Fibroblast of lung (primary cell): ENCODE data around the gene FOXK2. TPM values are rescaled to one million over a fixed set of nuclear protein-coding genes. Genes with fewer than 3 reads are reported as not detected.

Experiments used
- DNase-seq, 2 donors: peaks; one replicate each; pipeline versions ENCODE4 v3.0.0 to v3.0.0-alpha.2; 2010; ENCODE audit warnings: low read depth in 2 of 2
- H2AFZ ChIP-seq: 2 replicates; pipeline ENCODE4 v1.5.1; 2012; ENCODE audit warnings: low read length, control low read depth, inconsistent platforms
- H3K27ac ChIP-seq: 2 replicates; pipeline ENCODE4 v1.5.1; 2011; ENCODE audit warnings: low read length, control low read depth; ENCODE audit not compliant: insufficient read depth
- H3K27me3 ChIP-seq: 2 replicates; pipeline ENCODE4 v1.5.1; 2011; ENCODE audit warnings: mild to moderate bottlenecking, low read length; ENCODE audit not compliant: control insufficient read depth, insufficient read depth
- H3K36me3 ChIP-seq: 2 replicates; pipeline ENCODE4 v1.5.1; 2011; ENCODE audit warnings: low read length; ENCODE audit not compliant: control insufficient read depth, insufficient read depth
- H3K4me1 ChIP-seq: 2 replicates; pipeline ENCODE4 v1.5.1; 2011; ENCODE audit warnings: low read length; ENCODE audit not compliant: control insufficient read depth, insufficient read depth; ENCODE audit errors: extremely low read depth
- H3K4me2 ChIP-seq: 2 replicates; pipeline ENCODE4 v1.5.1; 2011; ENCODE audit warnings: low read length, control low read depth; ENCODE audit not compliant: insufficient read depth; ENCODE audit errors: extremely low read depth
- H3K4me3 ChIP-seq, 4 experiments: fragments of 200-600 bp in 1 of 4; sonication (generic) in 1 of 4; replicated peaks in 1 of 4; 2 replicates each; pipeline ENCODE4 v1.5.1; 2011 to 2016; ENCODE audit warnings: low read length in 4 of 4, low read depth in 3 of 4, mild to moderate bottlenecking in 3 of 4, control low read depth in 2 of 4, inconsistent platforms in 1 of 4, mixed read lengths in 1 of 4; ENCODE audit not compliant: insufficient read depth in 1 of 4; ENCODE audit errors: control extremely low read depth in 1 of 4
- H3K79me2 ChIP-seq: 2 replicates; pipeline ENCODE4 v1.5.1; 2012; ENCODE audit warnings: mild to moderate bottlenecking, low read length, inconsistent platforms; ENCODE audit not compliant: control insufficient read depth, insufficient read depth
- H3K9ac ChIP-seq: 2 replicates; pipeline ENCODE4 v1.5.1; 2011; ENCODE audit warnings: mild to moderate bottlenecking, low read length, control low read depth; ENCODE audit not compliant: insufficient read depth
- H3K9me3 ChIP-seq: 2 replicates; pipeline ENCODE4 v1.5.1; 2012; ENCODE audit warnings: low read depth, low read length; ENCODE audit not compliant: control insufficient read depth, insufficient read depth
- H4K20me1 ChIP-seq: 2 replicates; pipeline ENCODE4 v1.5.1; 2011; ENCODE audit warnings: low read length; ENCODE audit not compliant: control insufficient read depth, insufficient read depth; ENCODE audit errors: extremely low read depth
- CTCF ChIP-seq, 2 donors: IDR thresholded peaks in 1 of 2; conservative IDR thresholded peaks in 1 of 2; 1 replicate in 1 of 2; 2 replicates in 1 of 2; pipeline ENCODE4 v1.5.1; 2011 to 2012; ENCODE audit warnings: low read length in 2 of 2, control low read depth in 1 of 2, inconsistent platforms in 1 of 2, low read depth in 1 of 2, mild to moderate bottlenecking in 1 of 2
- EZH2 ChIP-seq: IDR thresholded peaks from 2 replicates; pipeline ENCODE4 v1.5.1; 2012; ENCODE audit warnings: low read length, control low read depth, mild to moderate bottlenecking; ENCODE audit errors: missing control alignments
- polyA plus RNA-seq, 2 donors: library from polyadenylated mRNA; depleted of rRNA in 1 of 2; stranded (reverse) in 1 of 2; unstranded in 1 of 2; fragments of >200 nt; gene quantifications; 2 replicates each; pipeline ENCODE4 v1.2.1, GENCODE V29; 2011 to 2012; ENCODE audit warnings: missing spikeins in 1 of 2
- total RNA-seq: library from RNA; depleted of rRNA; stranded (reverse); fragments of >200 nt; gene quantifications from 2 replicates; pipeline ENCODE4 v1.2.1, GENCODE V29; 2014

FOXK2 gene
- total and polyA plus RNA-seq, 2 donors (not counting 1 experiment from before 2014, with no cell fraction given) = 23.5 to 33.2 TPM

- Histone ChIP-seq H2AFZ (no peak overlapping the region), H4K20me1 (no peaks in the 10 kb centered on the region), H3K4me3 (no peak overlapping the region), H3K4me1 (peaks cover 4% of the 10 kb centered on the region), H3K79me2 (peaks cover 89% of the 10 kb centered on the region), H3K36me3 (no peaks in the 10 kb centered on the region), H3K9me3 (no peaks in the 10 kb centered on the region), H3K27ac (no peak overlapping the region), H3K27me3 (no peaks in the 10 kb centered on the region), H3K9ac (no peak overlapping the region), H3K4me2 (no peak overlapping the region)
- TF ChIP-seq EZH2 = no peak
- peak in 1 of 2 donors; percentile 46 for DNase-seq
Measured at GRCh38 chr17:82527898-82528297, 8.4 kb downstream of the FOXK2 start.

- H3K9ac ChIP-seq = no peak overlapping the region
- H2AFZ ChIP-seq = no peak overlapping the region
- H3K27me3 ChIP-seq = no peaks in the 10 kb centered on the region
- H3K79me2 ChIP-seq = peaks cover 88% of the 10 kb centered on the region
- peak overlapping the region; percentile 33 for H3K4me2 ChIP-seq
- H3K36me3 ChIP-seq = no peaks in the 10 kb centered on the region
- no peak overlapping the region for H3K27ac ChIP-seq
- H3K9me3 ChIP-seq = no peaks in the 10 kb centered on the region
- no peak overlapping the region for H3K4me3 ChIP-seq
- no peak for TF ChIP-seq EZH2
- TF ChIP-seq CTCF (conservative IDR thresholded peaks at IDR 0.05 in 1 of 2, IDR thresholded peaks at IDR 0.05 in 1 of 2; ENCODE audit: low read depth in 1 of 2, low read length in 2 of 2) = peak; percentile 17 to 39
- peaks cover 4% of the 10 kb centered on the region for H3K4me1 ChIP-seq
- peak; percentile 32 to 40 for DNase-seq
- H4K20me1 ChIP-seq = no peaks in the 10 kb centered on the region
Measured at GRCh38 chr17:82528484-82529265, 9.1 kb downstream of the FOXK2 start.

GRCh38 chr17:82529914-82530300 is 10.4 kb downstream of the FOXK2 start:
- Histone ChIP-seq H3K4me3 (no peak overlapping the region), H2AFZ (no peak overlapping the region), H3K27me3 (no peaks in the 10 kb centered on the region), H3K79me2 (peaks cover 89% of the 10 kb centered on the region), H4K20me1 (no peaks in the 10 kb centered on the region), H3K4me2 (no peak overlapping the region), H3K9me3 (no peaks in the 10 kb centered on the region), H3K36me3 (no peaks in the 10 kb centered on the region), H3K27ac (peak overlapping the region; percentile 3), H3K9ac (no peak overlapping the region), H3K4me1 (peaks cover 4% of the 10 kb centered on the region)
- TF ChIP-seq EZH2 = no peak
- TF ChIP-seq CTCF (conservative IDR thresholded peaks at IDR 0.05 in 1 of 2, IDR thresholded peaks at IDR 0.05 in 1 of 2; ENCODE audit: low read depth in 1 of 2, low read length in 2 of 2) = no peak
- no peak for DNase-seq
